GM08714 (cell line): ENCODE data around the gene MFSD6.
A peak's percentile ranks its signal among the peaks of the same experiment; 100 is the strongest.

Experiments used
- H3K4me3 ChIP-seq: fragments of 200-500 bp; sonication (Bioruptor generic); 2 replicates; pipeline ENCODE4 v1.5.1; 2014; ENCODE audit warnings: mild to moderate bottlenecking, low read length, inconsistent platforms
- ZNF274 ChIP-seq: IDR thresholded peaks from 2 replicates; pipeline ENCODE4 v1.6.1; 2012; ENCODE audit warnings: mild to moderate bottlenecking, low read depth, low read length

Gene MFSD6

GRCh38 chr2:190526105-190526750 is 118.1 kb downstream of the MFSD6 start:
- no peak overlapping the region for H3K4me3 ChIP-seq
- no peak for TF ChIP-seq ZNF274

DNA sequence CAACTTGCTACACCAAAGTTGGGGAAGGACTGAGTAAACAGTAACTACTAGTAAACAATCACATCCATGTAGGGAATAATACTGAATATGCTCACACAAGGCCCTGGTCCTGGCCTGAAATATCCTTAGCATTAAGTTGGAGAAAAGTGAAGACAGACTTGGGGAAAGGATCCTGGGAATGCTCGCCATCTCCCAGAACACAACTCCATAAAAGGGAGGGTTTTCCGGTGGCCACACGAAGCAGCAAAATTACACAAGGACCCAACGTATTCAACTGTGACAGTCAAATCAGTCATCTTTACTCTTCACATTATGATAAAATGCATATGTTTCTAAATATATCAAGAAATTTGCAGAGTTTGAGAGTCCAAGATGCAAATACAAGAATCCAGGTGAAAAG is 119.1 kb downstream of the MFSD6 start:
- no peak for TF ChIP-seq ZNF274
- no peak overlapping the region for H3K4me3 ChIP-seq

DNA sequence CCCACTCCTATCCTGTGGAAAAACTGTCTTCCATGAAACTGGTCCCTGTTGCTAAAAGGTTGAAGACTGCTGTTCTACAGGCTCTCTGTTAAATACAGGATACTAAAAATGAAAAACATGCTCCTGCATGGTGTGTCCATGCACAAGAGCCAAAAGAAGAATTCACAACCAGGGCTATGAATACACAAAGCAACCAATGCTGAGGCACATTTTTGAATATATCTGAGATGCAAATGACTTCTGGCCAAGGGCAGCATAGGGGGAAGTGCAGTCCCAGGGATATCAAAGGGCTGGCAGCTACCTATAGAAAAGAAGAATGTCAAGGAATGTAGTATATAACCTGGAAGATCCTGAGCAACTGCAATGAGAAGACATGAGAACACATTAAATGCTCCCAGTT is 119.8 kb downstream of the MFSD6 start:
- H3K4me3 ChIP-seq = no peak overlapping the region
- TF ChIP-seq ZNF274 = no peak

GRCh38 chr2:190528521-190529001 is 120.4 kb downstream of the MFSD6 start:
- H3K4me3 ChIP-seq = no peak overlapping the region
- no peak for TF ChIP-seq ZNF274

DNA sequence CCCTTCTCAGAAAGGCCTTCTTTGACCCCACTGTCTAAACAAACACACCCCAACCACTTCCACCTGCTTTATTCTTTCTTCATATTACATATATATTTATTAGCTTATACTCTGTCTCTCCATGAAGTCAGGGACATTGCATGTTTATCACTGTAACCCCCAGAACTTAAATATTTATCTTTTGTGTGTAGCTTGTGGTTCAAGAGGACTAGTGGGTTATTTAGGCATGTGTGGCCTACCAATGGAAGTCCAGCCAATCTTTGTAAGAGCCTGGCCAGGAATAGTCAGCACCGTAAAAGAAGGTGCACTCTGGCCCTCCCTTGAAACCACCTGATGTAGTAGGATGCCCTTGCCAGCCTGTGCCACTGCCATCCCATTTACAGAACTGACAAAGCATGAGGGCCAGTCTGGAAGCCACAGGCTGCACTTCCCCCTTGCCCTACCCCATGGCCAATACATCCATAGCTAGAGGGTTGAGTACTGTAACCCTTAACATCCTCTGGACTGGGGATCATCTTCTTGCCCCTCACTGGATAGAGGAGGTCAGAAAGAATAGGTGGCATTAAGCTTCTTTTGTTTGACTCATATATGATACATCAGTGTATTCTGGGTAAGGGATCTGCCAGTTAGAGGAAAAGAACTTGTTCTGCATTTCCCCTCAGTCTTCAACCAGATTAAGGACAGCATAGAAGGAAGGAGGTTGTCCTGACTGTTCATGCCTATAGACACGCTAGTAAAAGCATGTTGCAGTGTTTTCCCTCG is 121.5 kb downstream of the MFSD6 start:
- H3K4me3 ChIP-seq = no peak overlapping the region
- TF ChIP-seq ZNF274 = no peak

GRCh38 chr2:190530248-190530900 is 122.2 kb downstream of the MFSD6 start:
- H3K4me3 ChIP-seq = no peak overlapping the region

DNA sequence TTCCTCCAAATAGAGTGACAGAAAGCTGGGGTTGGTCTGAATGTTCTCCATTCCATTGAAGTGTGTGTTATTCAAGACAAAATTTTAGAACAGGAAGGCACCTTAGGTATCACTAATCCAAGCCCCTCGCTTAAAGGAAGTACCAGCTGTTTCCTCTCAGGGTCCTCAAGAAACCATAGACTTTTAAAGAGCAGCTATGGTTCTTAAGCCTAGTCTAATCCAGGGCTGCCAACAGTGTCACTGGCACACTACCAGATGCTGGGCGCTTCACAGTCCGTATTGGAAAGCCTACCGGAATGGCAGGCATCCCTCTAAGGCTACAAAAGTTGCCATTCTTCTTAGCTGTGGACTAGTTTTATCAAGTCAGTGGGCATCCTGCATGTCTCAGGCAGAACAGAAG is 124.4 kb downstream of the MFSD6 start:
- H3K4me3 ChIP-seq = peak overlapping the region; percentile 63; the same call in 1 of the 2 replicates
- no peak for TF ChIP-seq ZNF274

More at GRCh38 chr2:190530248-190530900, 122.2 kb downstream of the MFSD6 start:
- TF ChIP-seq ZNF274 = no peak

DNA sequence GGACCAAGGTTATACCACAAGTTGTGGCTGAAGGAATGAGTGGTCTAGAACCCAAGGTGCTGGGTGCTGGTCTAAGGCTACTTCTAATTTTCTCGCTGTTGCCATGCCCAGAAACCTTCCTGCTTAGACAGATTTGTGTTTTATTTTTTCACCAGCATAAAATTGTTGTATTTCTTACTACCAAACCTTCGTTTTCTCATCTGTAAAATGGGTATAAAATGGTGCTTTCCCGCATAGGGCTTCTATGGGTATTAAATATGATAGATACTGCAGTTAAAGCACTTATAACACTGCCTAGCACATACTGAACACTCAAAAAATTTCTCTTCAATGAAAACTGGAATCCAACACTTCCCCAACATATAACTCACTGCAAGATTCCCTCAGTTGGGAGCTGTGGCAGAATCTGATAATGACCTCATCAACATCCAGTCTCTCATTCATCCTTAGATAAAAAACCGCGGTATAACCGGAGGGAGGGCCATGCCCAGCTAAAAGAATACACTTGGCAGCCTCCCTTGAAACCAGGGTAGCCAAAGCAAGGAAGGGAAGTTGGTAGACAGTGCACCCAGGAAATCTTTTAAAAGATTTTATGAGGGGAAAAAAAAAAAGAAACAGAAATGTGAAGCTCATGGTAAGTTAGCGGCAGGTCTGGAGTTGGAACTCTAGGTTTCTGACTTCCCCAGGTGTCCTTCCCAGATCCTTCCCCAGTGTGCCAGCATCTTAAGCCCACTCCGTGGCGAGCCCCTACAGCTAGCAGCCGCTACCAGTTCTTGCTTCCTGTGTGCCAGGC is 125.2 kb downstream of the MFSD6 start:
- no peak for TF ChIP-seq ZNF274
- H3K4me3 ChIP-seq = peak overlapping the region; percentile 92

DNA sequence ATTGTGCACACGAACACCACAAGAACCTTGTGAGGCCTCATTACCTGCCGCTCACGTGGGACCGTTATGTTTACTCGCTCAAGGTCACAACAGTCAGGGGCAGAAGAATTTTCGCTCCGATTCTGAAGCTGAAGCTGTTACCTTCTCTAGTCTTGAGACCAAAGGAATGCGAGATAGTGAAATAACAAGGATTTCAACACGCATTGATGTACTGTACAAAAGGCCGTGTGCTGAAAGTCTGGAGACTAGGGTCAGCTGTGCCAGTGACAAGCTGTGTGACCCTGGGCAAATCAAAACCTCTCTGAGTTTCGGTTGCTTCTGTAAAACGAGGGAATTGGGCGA is 125.8 kb downstream of the MFSD6 start:
- TF ChIP-seq ZNF274 = no peak
- H3K4me3 ChIP-seq = peak overlapping the region; percentile 92

DNA sequence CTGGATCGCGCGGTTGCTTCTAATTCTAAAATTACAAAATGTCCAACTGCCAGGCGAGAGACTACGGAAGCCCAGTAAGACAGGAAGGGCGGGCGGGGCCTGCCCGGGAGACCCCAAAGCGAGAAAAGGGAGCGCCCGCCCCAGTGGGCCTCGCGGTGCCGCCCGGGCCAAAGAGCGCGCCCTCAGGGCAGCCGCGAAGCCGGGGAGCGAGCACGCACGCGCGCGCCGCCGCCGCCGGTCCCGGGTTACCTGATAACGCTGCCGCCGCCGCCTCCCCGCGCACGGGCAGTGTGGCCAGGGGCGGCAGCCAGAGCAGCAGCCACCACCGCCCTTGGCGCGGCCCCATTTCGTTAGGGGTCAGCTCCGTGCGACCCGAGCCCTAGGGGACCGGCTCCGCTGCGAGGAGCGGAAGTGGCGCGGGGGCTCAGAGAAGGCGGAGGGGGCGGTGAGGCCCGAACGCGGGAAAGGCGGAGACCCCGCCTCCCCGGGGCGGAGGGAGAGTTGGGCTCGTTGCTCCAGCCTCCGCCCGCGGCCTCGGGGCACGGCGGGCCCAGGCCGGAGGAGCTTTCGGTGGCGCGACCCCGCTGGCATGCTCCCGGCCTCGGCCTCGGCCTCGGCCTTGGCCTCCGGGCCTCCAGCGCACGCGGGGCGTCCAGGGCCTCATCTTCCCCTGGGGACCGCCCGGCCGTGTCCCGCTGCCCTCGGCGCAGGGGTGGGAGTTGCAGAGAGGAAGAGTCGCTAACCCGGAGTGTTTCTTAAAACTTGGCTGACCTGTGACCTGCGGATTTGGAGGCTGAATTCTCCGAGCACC is 126.4 kb downstream of the MFSD6 start, which contains the start of gene NEMP2:
Gene NEMP2 (minus strand): TSS at position 413 of the 811 bp plus-strand sequence. CDS start 67 bp downstream, at position 346.
- peak within 1 kb of the TSS; percentile 92 for H3K4me3 ChIP-seq
- TF ChIP-seq ZNF274 = no peak

GRCh38 chr2:190535121-190535439 is 126.9 kb downstream of the MFSD6 start:
- H3K4me3 ChIP-seq = peak overlapping the region; percentile 92
- TF ChIP-seq ZNF274 = no peak

DNA sequence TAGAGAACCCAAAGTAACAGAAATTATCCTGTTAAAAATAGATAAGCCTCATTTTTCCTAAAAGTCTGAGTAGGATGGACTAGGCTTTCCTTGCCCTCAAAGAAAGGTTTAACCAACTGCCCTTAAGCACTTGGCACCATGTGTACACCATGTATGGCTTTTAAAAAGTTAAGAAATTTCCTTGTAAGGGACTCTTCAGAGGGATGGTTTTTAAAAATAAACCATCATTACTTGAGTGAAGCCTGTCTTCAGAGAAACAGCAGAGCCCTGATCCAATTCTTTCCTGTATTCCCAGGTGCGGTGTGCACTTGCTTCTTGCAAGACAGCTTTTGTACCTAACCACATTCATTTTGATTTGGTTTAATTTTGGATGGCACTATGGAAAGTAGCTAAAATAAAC is 127.4 kb downstream of the MFSD6 start:
- H3K4me3 ChIP-seq = peak overlapping the region; percentile 92; the same call in 1 of the 2 replicates
- no peak for TF ChIP-seq ZNF274

DNA sequence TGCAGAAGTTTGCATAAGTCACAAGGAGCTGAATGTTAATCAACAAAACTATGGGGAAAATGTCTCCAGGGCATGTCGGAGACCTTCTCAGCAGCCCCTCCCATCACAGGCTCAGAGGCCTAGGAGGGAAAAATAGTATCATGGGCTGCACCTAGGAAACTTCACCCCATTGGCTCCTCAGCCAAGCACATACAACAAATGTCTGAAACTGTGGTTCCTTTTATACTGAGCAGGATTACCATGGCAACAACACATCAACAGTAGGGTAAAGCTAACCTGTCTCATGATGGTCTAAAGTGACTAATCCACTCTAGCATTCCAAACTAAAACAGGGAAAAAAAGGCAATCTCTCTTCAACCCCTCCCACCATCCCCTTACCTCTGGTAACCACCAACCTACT is 129.6 kb downstream of the MFSD6 start:
- TF ChIP-seq ZNF274 = no peak
- H3K4me3 ChIP-seq = no peak overlapping the region

GRCh38 chr2:190538201-190538600 is 130.0 kb downstream of the MFSD6 start:
- TF ChIP-seq ZNF274 = no peak
- no peak overlapping the region for H3K4me3 ChIP-seq
